Mesodermal cell (in vitro differentiated cells): Measurements from ENCODE around the gene PPM1H.
"Not testable (repeated sequence)": the region's sequence is repeated elsewhere in the genome, so short reads cannot be mapped to it uniquely, and the experiment has no call there.

Experiments used
- H3K27ac ChIP-seq: 2 replicates; pipeline ENCODE4 v1.7.0; 2013; ENCODE audit warnings: mild to moderate bottlenecking, low read depth, low read length, moderate library complexity; ENCODE audit not compliant: severe bottlenecking
- H3K36me3 ChIP-seq: 2 replicates; pipeline ENCODE4 v1.7.1; 2013; ENCODE audit warnings: mild to moderate bottlenecking, low read length, moderate library complexity; ENCODE audit not compliant: control insufficient read depth, insufficient read depth
- H3K4me1 ChIP-seq: one replicate; pipeline ENCODE4 v1.7.1; 2013; ENCODE audit warnings: mild to moderate bottlenecking, low read length; ENCODE audit not compliant: insufficient read depth, control insufficient read depth, poor library complexity, severe bottlenecking
- H3K4me3 ChIP-seq: 2 replicates; pipeline ENCODE4 v1.7.0; 2013; ENCODE audit warnings: low read length, control low read depth, mild to moderate bottlenecking; ENCODE audit not compliant: insufficient read depth, poor library complexity, severe bottlenecking; ENCODE audit errors: extremely low read depth
- H3K9me3 ChIP-seq: 2 replicates; pipeline ENCODE4 v1.7.1; 2013; ENCODE audit warnings: mild to moderate bottlenecking, low read length, moderate library complexity; ENCODE audit not compliant: control insufficient read depth
- WGBS, 2 experiments: methylation state at CpG; one replicate each; pipeline ENCODE4 v1.1.5; 2013; ENCODE audit warnings: missing lambda C conversion rate in 2 of 2; ENCODE audit not compliant: insufficient coverage in 2 of 2; 5-methylcytosine and 5-hydroxymethylcytosine counted together

PPM1H gene

GRCh38 chr12:62943779-62944395, 8.9 kb upstream of the PPM1H start:
- Histone ChIP-seq H3K4me1 (peaks cover 4% of the 10 kb centered on the region), H3K9me3 (no peaks in the 10 kb centered on the region), H3K36me3 (no peaks in the 10 kb centered on the region), H3K4me3 (no peak overlapping the region), H3K27ac (no peak overlapping the region)
- WGBS, 2 experiments: 86 to 96% methylated on average over 1 to 2 of the region's 3 CpGs

- H3K9me3 ChIP-seq, H3K27ac ChIP-seq, H3K4me1 ChIP-seq, H3K4me3 ChIP-seq, H3K36me3 ChIP-seq: not testable (repeated sequence)
- WGBS, 2 experiments: no CpG with 5 or more reads among the region's 4 CpGs
Observed at GRCh38 chr12:62942316-62942715, 7.4 kb upstream of the PPM1H start.

- no peaks in the 10 kb centered on the region for H3K9me3 ChIP-seq
- 0 to 1% methylated on average over 36 to 40 of the region's 48 CpGs for WGBS, 2 experiments
- peaks cover 34% of the 10 kb centered on the region for H3K4me1 ChIP-seq
- H3K4me3 ChIP-seq: peak overlapping the region; percentile 62
- no peaks in the 10 kb centered on the region for H3K36me3 ChIP-seq
- H3K27ac ChIP-seq: no peak overlapping the region
Observed at GRCh38 chr12:62934239-62934798, 631 bp downstream of the PPM1H start.

- H3K36me3 ChIP-seq: no peaks in the 10 kb centered on the region
- no peak overlapping the region for H3K27ac ChIP-seq
- H3K4me3 ChIP-seq: peak overlapping the region; percentile 62
- WGBS, 2 experiments: 0% methylated on average over 6 to 12 of the region's 24 CpGs
- peaks cover 34% of the 10 kb centered on the region for H3K4me1 ChIP-seq
- no peaks in the 10 kb centered on the region for H3K9me3 ChIP-seq
Observed at GRCh38 chr12:62933602-62934238, 1.2 kb downstream of the PPM1H start.

GRCh38 chr12:62933220-62933601, 1.7 kb downstream of the PPM1H start:
- Histone ChIP-seq H3K9me3 (no peaks in the 10 kb centered on the region), H3K27ac (no peak overlapping the region)
- 2 to 7% methylated on average over 6 to 12 of the region's 15 CpGs for WGBS, 2 experiments

GRCh38 chr12:62931477-62931876, 3.5 kb downstream of the PPM1H start:
- Histone ChIP-seq H3K36me3 (no peaks in the 10 kb centered on the region), H3K9me3 (no peaks in the 10 kb centered on the region), H3K4me3 (no peak overlapping the region), H3K4me1 (peaks cover 34% of the 10 kb centered on the region), H3K27ac (no peak overlapping the region)
- WGBS, 2 experiments: 80 to 83% methylated on average over 1 of the region's 3 CpGs

More at GRCh38 chr12:62933220-62933601, 1.7 kb downstream of the PPM1H start:
- Histone ChIP-seq H3K4me3 (peak overlapping the region; percentile 62), H3K36me3 (no peaks in the 10 kb centered on the region), H3K4me1 (peaks cover 34% of the 10 kb centered on the region)

GRCh38 chr12:62930546-62931425, 4.2 kb downstream of the PPM1H start:
- H3K9me3 ChIP-seq: no peaks in the 10 kb centered on the region
- no peaks in the 10 kb centered on the region for H3K36me3 ChIP-seq
- no peak overlapping the region for H3K4me3 ChIP-seq
- 49 to 53% methylated on average over 3 of the region's 5 CpGs for WGBS, 2 experiments
- H3K27ac ChIP-seq: no peak overlapping the region
- peaks cover 34% of the 10 kb centered on the region for H3K4me1 ChIP-seq

GRCh38 chr12:62928632-62929031, 6.3 kb downstream of the PPM1H start:
- Histone ChIP-seq H3K27ac (no peak overlapping the region), H3K9me3 (no peaks in the 10 kb centered on the region), H3K36me3 (no peaks in the 10 kb centered on the region), H3K4me3 (no peak overlapping the region), H3K4me1 (peaks cover 28% of the 10 kb centered on the region)
- 86% methylated on average over 2 of the region's 2 CpGs; no CpG with 5 or more reads in 1 of the 2 experiments for WGBS, 2 experiments

- no peak overlapping the region for H3K4me3 ChIP-seq
- WGBS, 2 experiments: no CpG with 5 or more reads among the region's 1 CpG
- H3K36me3 ChIP-seq: no peaks in the 10 kb centered on the region
Observed at GRCh38 chr12:62925680-62926079, 9.3 kb downstream of the PPM1H start.

GRCh38 chr12:62924084-62924483, 10.9 kb downstream of the PPM1H start:
- WGBS, 2 experiments: 86 to 93% methylated on average over 2 of the region's 2 CpGs
- no peak overlapping the region for H3K4me3 ChIP-seq
- H3K27ac ChIP-seq: no peak overlapping the region
- H3K36me3 ChIP-seq: no peaks in the 10 kb centered on the region
- H3K9me3 ChIP-seq: no peaks in the 10 kb centered on the region
- no peaks in the 10 kb centered on the region for H3K4me1 ChIP-seq

More at GRCh38 chr12:62925680-62926079, 9.3 kb downstream of the PPM1H start:
- H3K9me3 ChIP-seq: no peaks in the 10 kb centered on the region
- H3K27ac ChIP-seq: no peak overlapping the region
- H3K4me1 ChIP-seq: peaks cover 10% of the 10 kb centered on the region
